ENCODE results near the gene MRPS33.
A peak's percentile ranks its signal among the peaks of the same experiment; 100 is the strongest.

The MRPS33 gene

GRCh38 chr7:141003172-141004065, 11.3 kb downstream of the MRPS33 start:
- CTCF ChIA-PET, result interaction anchor here (0.8 to 1.4 kb wide), 2 partner anchors 192 to 200 kb away, joined by 3 to 6 read pairs; no protein-coding TSS in a partner anchor
- TF ChIP-seq PKNOX1 (IDR thresholded peaks at IDR 0.05), result peak; percentile 53; the same call in 1 of the 2 replicates
- TF ChIP-seq FOXK2 (IDR thresholded peaks at IDR 0.05), result no peak
- no peak for DNase-seq (ENCODE audit: extremely low spot score)
- POLR2A ChIA-PET, result interaction anchor here (1.1 kb wide), 1 partner anchor 11 kb away, joined by 3 read pairs; the partner anchor contains the start of gene MRPS33

GRCh38 chr7:141001546-141001945, 13.2 kb downstream of the MRPS33 start:
- DNase-seq (ENCODE audit: extremely low spot score), result no peak
- ChIA-PET POLR2A (no interaction called here), CTCF (interaction anchor here (0.6 to 0.9 kb wide), 3 partner anchors 17 to 190 kb away, joined by 3 to 4 read pairs (median 3); no protein-coding TSS in a partner anchor)
- TF ChIP-seq HDGF (IDR thresholded peaks at IDR 0.05; ENCODE audit: borderline replicate concordance), result no peak
- no peak for TF ChIP-seq FOXK2 (IDR thresholded peaks at IDR 0.05)
- TF ChIP-seq NFRKB (IDR thresholded peaks at IDR 0.05), result no peak
- no peak for TF ChIP-seq SUZ12 (IDR thresholded peaks at IDR 0.05)
- no peak for TF ChIP-seq PKNOX1 (IDR thresholded peaks at IDR 0.05)
- TF ChIP-seq ARNT (IDR thresholded peaks at IDR 0.05), result no peak
- TF ChIP-seq LEF1 (IDR thresholded peaks at IDR 0.05; ENCODE audit: borderline replicate concordance), result no peak
- TF ChIP-seq BHLHE40 (IDR thresholded peaks at IDR 0.05; ENCODE audit: borderline replicate concordance), result no peak

- ChIA-PET POLR2A (no interaction called here), CTCF (interaction anchor here (0.7 to 0.9 kb wide), 2 partner anchors 17 to 190 kb away, joined by 3 to 4 read pairs; no protein-coding TSS in a partner anchor)
- no peak for DNase-seq (ENCODE audit: extremely low spot score)
- TF ChIP-seq NFRKB (IDR thresholded peaks at IDR 0.05), result no peak
- no peak for TF ChIP-seq HDGF (IDR thresholded peaks at IDR 0.05; ENCODE audit: borderline replicate concordance)
- no peak for TF ChIP-seq FOXM1 (IDR thresholded peaks at IDR 0.05; ENCODE audit: borderline replicate concordance)
- no peak for TF ChIP-seq BHLHE40 (IDR thresholded peaks at IDR 0.05; ENCODE audit: borderline replicate concordance)
- TF ChIP-seq FOXA1 (IDR thresholded peaks at IDR 0.05), result no peak
- no peak for TF ChIP-seq L3MBTL2 (conservative IDR thresholded peaks at IDR 0.05)
- no peak for TF ChIP-seq FOXK2 (IDR thresholded peaks at IDR 0.05)
- no peak for TF ChIP-seq ELF4 (IDR thresholded peaks at IDR 0.05)
- no peak for TF ChIP-seq ARNT (IDR thresholded peaks at IDR 0.05)
- TF ChIP-seq TARDBP (IDR thresholded peaks at IDR 0.05), result no peak
- TF ChIP-seq CTBP1 (IDR thresholded peaks at IDR 0.05; ENCODE audit: borderline replicate concordance), result no peak
- TF ChIP-seq SP1 (IDR thresholded peaks at IDR 0.05), result no peak
- no peak for TF ChIP-seq ZNF384 (IDR thresholded peaks at IDR 0.05)
- TF ChIP-seq LEF1 (IDR thresholded peaks at IDR 0.05; ENCODE audit: borderline replicate concordance), result no peak
- TF ChIP-seq PKNOX1 (IDR thresholded peaks at IDR 0.05), result no peak
- TF ChIP-seq SUZ12 (IDR thresholded peaks at IDR 0.05), result no peak
Measured at GRCh38 chr7:141001122-141001521, 13.6 kb downstream of the MRPS33 start.

GRCh38 chr7:140998715-140999114, 16.0 kb downstream of the MRPS33 start:
- TF ChIP-seq ZNF384 (IDR thresholded peaks at IDR 0.05) (no peak), NFRKB (IDR thresholded peaks at IDR 0.05) (no peak), BHLHE40 (IDR thresholded peaks at IDR 0.05; ENCODE audit: borderline replicate concordance) (no peak), FOXK2 (IDR thresholded peaks at IDR 0.05) (no peak), L3MBTL2 (conservative IDR thresholded peaks at IDR 0.05) (no peak), ARNT (IDR thresholded peaks at IDR 0.05) (no peak), CTBP1 (IDR thresholded peaks at IDR 0.05; ENCODE audit: borderline replicate concordance) (no peak), SP1 (IDR thresholded peaks at IDR 0.05) (no peak), FOXM1 (IDR thresholded peaks at IDR 0.05; ENCODE audit: borderline replicate concordance) (no peak), LEF1 (IDR thresholded peaks at IDR 0.05; ENCODE audit: borderline replicate concordance) (no peak), TARDBP (IDR thresholded peaks at IDR 0.05) (no peak), HDGF (IDR thresholded peaks at IDR 0.05; ENCODE audit: borderline replicate concordance) (no peak), SUZ12 (IDR thresholded peaks at IDR 0.05) (no peak), FOXA1 (IDR thresholded peaks at IDR 0.05) (no peak), PKNOX1 (IDR thresholded peaks at IDR 0.05) (no peak), ELF4 (IDR thresholded peaks at IDR 0.05) (no peak)
- DNase-seq (ENCODE audit: extremely low spot score), result no peak
- CTCF ChIA-PET, result no interaction called here
- POLR2A ChIA-PET, result no interaction called here

- CTCF ChIA-PET, result no interaction called here
- DNase-seq (ENCODE audit: extremely low spot score), result no peak
- POLR2A ChIA-PET, result interaction anchor here (1.2 kb wide), 1 partner anchor 10 kb away, joined by 3 read pairs; no protein-coding TSS in a partner anchor
- TF ChIP-seq TARDBP (IDR thresholded peaks at IDR 0.05) (no peak), L3MBTL2 (conservative IDR thresholded peaks at IDR 0.05) (no peak), SUZ12 (IDR thresholded peaks at IDR 0.05) (no peak), ZNF384 (IDR thresholded peaks at IDR 0.05) (no peak), ARNT (IDR thresholded peaks at IDR 0.05) (no peak), HDGF (IDR thresholded peaks at IDR 0.05; ENCODE audit: borderline replicate concordance) (no peak), BHLHE40 (IDR thresholded peaks at IDR 0.05; ENCODE audit: borderline replicate concordance) (no peak), NFRKB (IDR thresholded peaks at IDR 0.05) (no peak), ELF4 (IDR thresholded peaks at IDR 0.05) (no peak), FOXK2 (IDR thresholded peaks at IDR 0.05) (no peak), SP1 (IDR thresholded peaks at IDR 0.05) (no peak), LEF1 (IDR thresholded peaks at IDR 0.05; ENCODE audit: borderline replicate concordance) (no peak), PKNOX1 (IDR thresholded peaks at IDR 0.05) (no peak)
Measured at GRCh38 chr7:140992422-140992821, 22.3 kb downstream of the MRPS33 start.
